Nephron progenitor cell (in vitro differentiated cells): ENCODE data around the gene EPN2.

Source experiments
- DNase-seq: peaks from one replicate; pipeline ENCODE4 v3.0.0; 2021
- H3K27ac Mint-ChIP-seq: 2 replicates; pipeline ENCODE4 v1.8.0; 2021; ENCODE audit warnings: mild to moderate bottlenecking, moderate library complexity, mixed read lengths
- H3K27me3 Mint-ChIP-seq: 2 replicates; pipeline ENCODE4 v1.8.0; 2021; ENCODE audit warnings: mild to moderate bottlenecking, low read depth, mixed read lengths; ENCODE audit not compliant: poor library complexity
- H3K36me3 Mint-ChIP-seq: 2 replicates; pipeline ENCODE4 v1.8.0; 2021; ENCODE audit warnings: low read depth, mixed read lengths
- H3K4me1 Mint-ChIP-seq: 2 replicates; pipeline ENCODE4 v1.8.0; 2021; ENCODE audit warnings: mixed read lengths
- H3K4me3 Mint-ChIP-seq: 2 replicates; pipeline ENCODE4 v1.8.0; 2021; ENCODE audit warnings: mild to moderate bottlenecking, moderate library complexity, mixed read lengths
- H3K9me3 Mint-ChIP-seq: 2 replicates; pipeline ENCODE4 v1.8.0; 2021; ENCODE audit warnings: mild to moderate bottlenecking, moderate library complexity, mixed read lengths
- TF ChIP-seq, protein P1 (sequence below): fragments of 200-600 bp; sonication (generic); IDR thresholded peaks from 2 replicates; pipeline ENCODE4 v1.5.0; 2021; ENCODE audit warnings: antibody characterized with exemption

EPN2 gene

DNA sequence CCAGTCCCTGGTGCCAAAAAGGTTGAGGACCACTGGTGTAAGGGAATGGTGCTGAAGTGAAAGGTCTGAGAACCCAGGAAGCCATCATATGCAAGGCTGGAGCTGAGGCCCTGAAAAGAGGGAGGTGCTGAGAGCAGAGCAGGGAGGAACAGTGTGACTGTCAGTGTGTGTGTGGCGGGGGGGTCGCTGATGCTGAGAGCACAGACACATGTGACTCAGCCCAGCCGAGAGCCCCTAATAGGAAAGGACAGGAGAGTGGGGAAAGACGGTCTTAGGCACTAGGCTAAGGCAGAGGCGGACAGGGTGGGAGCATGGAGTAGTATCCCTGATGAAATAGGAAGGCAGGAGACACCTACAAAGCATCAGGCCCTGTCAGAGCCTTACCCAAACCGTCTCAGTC lies 124.2 kb downstream of the EPN2 start:
- TF ChIP-seq, protein P1, sequence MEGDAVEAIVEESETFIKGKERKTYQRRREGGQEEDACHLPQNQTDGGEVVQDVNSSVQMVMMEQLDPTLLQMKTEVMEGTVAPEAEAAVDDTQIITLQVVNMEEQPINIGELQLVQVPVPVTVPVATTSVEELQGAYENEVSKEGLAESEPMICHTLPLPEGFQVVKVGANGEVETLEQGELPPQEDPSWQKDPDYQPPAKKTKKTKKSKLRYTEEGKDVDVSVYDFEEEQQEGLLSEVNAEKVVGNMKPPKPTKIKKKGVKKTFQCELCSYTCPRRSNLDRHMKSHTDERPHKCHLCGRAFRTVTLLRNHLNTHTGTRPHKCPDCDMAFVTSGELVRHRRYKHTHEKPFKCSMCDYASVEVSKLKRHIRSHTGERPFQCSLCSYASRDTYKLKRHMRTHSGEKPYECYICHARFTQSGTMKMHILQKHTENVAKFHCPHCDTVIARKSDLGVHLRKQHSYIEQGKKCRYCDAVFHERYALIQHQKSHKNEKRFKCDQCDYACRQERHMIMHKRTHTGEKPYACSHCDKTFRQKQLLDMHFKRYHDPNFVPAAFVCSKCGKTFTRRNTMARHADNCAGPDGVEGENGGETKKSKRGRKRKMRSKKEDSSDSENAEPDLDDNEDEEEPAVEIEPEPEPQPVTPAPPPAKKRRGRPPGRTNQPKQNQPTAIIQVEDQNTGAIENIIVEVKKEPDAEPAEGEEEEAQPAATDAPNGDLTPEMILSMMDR = no peak

DNA sequence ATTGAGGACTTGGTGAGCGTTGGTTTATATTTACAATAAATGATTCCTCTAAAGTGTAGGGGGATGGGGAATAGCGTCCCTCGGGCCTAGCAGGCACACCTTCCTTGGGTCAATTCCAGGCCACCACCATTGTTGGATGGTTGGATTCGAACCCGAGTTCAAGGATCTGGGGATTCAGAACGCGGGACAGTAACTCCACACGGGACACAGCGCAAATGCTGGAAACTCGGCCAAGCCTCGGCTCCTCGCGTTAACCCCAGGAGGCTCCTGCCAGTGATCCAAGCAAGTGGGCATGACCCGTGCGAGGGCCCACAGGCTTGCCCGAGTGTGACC lies 124.7 kb downstream of the EPN2 start:
- Mint-ChIP-seq H3K4me1 (peaks cover 78% of the 10 kb centered on the region), H3K36me3 (no peaks in the 10 kb centered on the region), H3K9me3 (no peaks in the 10 kb centered on the region), H3K27me3 (no peaks in the 10 kb centered on the region), H3K4me3 (peak overlapping the region; percentile 90), H3K27ac (no peak overlapping the region)
- DNase-seq = no peak
- TF ChIP-seq, protein P1 = no peak

More for the DNA sequence above, 124.2 kb downstream of the EPN2 start:
- Mint-ChIP-seq H3K4me1 (peaks cover 81% of the 10 kb centered on the region), H3K9me3 (no peaks in the 10 kb centered on the region), H3K4me3 (peak overlapping the region; percentile 90), H3K27me3 (no peaks in the 10 kb centered on the region), H3K27ac (no peak overlapping the region), H3K36me3 (no peaks in the 10 kb centered on the region)
- DNase-seq = no peak

DNA sequence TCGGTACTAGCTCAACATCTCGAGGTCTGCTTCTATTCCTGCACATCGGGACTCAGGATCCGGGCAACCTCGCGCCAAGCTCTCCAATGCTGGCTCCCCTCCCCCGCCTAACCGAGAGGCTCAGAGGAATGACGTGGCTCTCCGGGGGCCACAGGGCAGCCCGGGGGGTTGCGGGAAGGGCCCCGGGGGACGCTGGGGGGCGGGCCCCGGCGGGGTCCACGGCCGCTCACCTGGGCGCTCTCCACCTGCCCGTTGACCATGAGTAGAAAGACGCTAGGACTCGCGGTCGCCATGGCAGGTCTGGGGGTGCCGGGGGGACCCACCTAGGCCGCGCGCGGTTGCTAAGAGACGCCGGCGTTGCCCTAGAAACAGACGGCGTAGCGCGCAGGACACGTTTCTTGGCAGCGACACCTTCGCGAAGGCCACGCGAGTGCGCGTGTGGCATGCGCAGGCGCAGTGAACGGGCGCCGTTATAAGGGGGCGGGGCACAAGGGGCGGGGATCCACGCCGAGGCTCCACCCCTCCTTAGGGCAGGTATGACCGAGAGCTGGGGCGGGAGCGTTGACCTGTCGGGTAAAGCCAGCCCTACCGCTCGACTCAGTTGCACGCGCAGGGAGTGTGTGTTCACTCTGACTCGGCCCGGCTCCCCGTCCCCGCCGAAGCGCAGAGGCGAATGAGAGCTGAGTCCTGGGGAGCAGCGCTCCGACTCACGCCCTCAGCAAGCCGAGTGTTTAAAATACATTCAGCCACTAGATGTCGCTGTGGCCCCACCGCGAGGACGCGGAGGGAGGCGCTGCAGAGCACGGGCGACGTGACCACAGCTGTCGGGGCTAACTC lies 125.3 kb downstream of the EPN2 start, which contains the start of gene B9D1:
Gene B9D1 (minus strand): TSS at position 447 of the 837 bp plus-strand sequence. CDS start 154 bp downstream, at position 293.
- peak within 1 kb of the TSS; percentile 90 for H3K4me3 Mint-ChIP-seq
- peak within 1 kb of the TSS; percentile 25 for H3K27ac Mint-ChIP-seq
- H3K4me1 Mint-ChIP-seq = peaks cover 72% of the 10 kb centered on the region
- peak; percentile 93 for DNase-seq
- H3K36me3 Mint-ChIP-seq = no peaks in the 10 kb centered on the region
- no peaks in the 10 kb centered on the region for H3K9me3 Mint-ChIP-seq
- no peaks in the 10 kb centered on the region for H3K27me3 Mint-ChIP-seq
- TF ChIP-seq, protein P1 = peak; percentile 97

GRCh38 chr17:19363114-19363438 lies 125.9 kb downstream of the EPN2 start:
- Mint-ChIP-seq H3K36me3 (no peaks in the 10 kb centered on the region), H3K9me3 (no peaks in the 10 kb centered on the region), H3K27me3 (no peaks in the 10 kb centered on the region), H3K4me3 (peak overlapping the region; percentile 90), H3K4me1 (peaks cover 67% of the 10 kb centered on the region), H3K27ac (no peak overlapping the region)
- no peak for DNase-seq
- TF ChIP-seq, protein P1 = no peak

DNA sequence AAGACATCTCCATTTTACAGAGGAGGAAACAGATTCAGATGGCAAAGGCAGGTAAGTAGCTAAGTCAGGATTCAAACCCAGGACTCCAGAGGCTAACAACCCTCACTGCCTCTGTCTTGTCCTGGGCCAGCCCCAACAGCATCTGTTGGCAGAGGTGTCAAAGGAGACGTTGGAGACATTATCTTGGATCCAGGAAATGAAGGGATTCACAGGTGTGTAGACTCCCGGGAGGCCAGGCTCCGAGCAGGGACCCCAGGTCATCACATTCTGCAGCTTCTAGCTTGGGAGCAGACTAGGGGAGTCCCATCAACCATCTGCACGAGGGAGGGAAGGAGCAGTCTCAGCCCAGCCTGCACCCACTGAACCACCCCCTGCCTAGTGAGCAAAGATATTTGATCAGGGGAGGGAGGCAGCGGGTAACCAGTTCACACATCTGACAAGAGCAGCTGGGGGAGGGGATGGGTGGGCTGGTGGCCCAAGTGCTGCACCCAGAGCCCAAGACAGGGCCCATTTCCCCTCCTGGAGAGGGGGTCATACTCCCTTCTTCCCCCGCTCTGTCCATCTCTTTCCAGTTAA lies 126.4 kb downstream of the EPN2 start:
- Mint-ChIP-seq H3K4me3 (peak overlapping the region; percentile 90), H3K9me3 (no peaks in the 10 kb centered on the region), H3K27me3 (no peaks in the 10 kb centered on the region), H3K36me3 (no peaks in the 10 kb centered on the region), H3K4me1 (peaks cover 62% of the 10 kb centered on the region), H3K27ac (peak overlapping the region; percentile 49)
- no peak for DNase-seq
- TF ChIP-seq, protein P1 = no peak
